C4-2B (cell line): ENCODE measurements around the gene USP48.

Experiments used
- ZFX ChIP-seq: fragments of 450-650 bp; IDR thresholded peaks from 2 replicates; pipeline ENCODE4 v1.6.1; 2017
- TF ChIP-seq, protein P1 (sequence below): fragments of 450-650 bp; conservative IDR thresholded peaks from 2 replicates; pipeline ENCODE4 v1.5.1; 2017; ENCODE audit warnings: mild to moderate bottlenecking

DNA sequence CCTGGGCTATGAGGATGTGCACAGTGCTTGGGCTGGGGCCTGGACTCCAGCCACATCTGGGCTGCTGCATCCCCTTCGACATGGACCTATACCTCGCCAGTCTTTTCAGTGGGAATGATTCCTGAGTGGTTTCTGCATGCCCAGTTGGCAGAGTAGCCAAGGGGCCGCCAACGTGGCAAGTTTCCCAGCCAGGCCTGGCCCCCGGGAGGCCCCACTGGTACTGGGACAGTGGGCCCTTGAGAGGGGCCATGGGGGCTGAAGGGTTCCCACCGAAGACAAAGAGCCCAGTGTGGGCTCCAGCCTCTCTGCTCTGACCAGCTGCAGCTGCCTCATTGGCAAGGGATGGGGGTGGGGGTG lies 129.2 kb downstream of the USP48 start:
- TF ChIP-seq, protein P1, sequence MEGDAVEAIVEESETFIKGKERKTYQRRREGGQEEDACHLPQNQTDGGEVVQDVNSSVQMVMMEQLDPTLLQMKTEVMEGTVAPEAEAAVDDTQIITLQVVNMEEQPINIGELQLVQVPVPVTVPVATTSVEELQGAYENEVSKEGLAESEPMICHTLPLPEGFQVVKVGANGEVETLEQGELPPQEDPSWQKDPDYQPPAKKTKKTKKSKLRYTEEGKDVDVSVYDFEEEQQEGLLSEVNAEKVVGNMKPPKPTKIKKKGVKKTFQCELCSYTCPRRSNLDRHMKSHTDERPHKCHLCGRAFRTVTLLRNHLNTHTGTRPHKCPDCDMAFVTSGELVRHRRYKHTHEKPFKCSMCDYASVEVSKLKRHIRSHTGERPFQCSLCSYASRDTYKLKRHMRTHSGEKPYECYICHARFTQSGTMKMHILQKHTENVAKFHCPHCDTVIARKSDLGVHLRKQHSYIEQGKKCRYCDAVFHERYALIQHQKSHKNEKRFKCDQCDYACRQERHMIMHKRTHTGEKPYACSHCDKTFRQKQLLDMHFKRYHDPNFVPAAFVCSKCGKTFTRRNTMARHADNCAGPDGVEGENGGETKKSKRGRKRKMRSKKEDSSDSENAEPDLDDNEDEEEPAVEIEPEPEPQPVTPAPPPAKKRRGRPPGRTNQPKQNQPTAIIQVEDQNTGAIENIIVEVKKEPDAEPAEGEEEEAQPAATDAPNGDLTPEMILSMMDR, result no peak
- no peak for TF ChIP-seq ZFX
